CD4-positive, alpha-beta T cell treated with Interleukin-4 for 4 hours (primary cell): ENCODE data around the gene SEMG2.

Experiments used
- DNase-seq: peaks from one replicate; pipeline ENCODE4 v3.0.0-alpha.2; 2020

The SEMG2 gene

GRCh38 chr20:45235995-45236394 is 14.8 kb downstream of the SEMG2 start:
- no peak for DNase-seq

- DNase-seq, result no peak
Measured at GRCh38 chr20:45238139-45238538, 17.0 kb downstream of the SEMG2 start.

- DNase-seq, result no peak
Measured at GRCh38 chr20:45246109-45246508, 24.9 kb downstream of the SEMG2 start.

GRCh38 chr20:45247865-45248264 is 26.7 kb downstream of the SEMG2 start:
- DNase-seq, result no peak

GRCh38 chr20:45248609-45249008 is 27.4 kb downstream of the SEMG2 start:
- DNase-seq, result no peak

- DNase-seq, result no peak
Measured at GRCh38 chr20:45251884-45252560, 30.8 kb downstream of the SEMG2 start.

GRCh38 chr20:45253261-45253660 is 32.1 kb downstream of the SEMG2 start:
- DNase-seq, result no peak

GRCh38 chr20:45254383-45255262 is 33.5 kb downstream of the SEMG2 start, which contains the start of gene SLPI:
Gene SLPI, minus strand, starts transcription at chr20:45254564. Its CDS starts 21 bp downstream, at chr20:45254543.
- no peak for DNase-seq

- DNase-seq, result no peak
Measured at GRCh38 chr20:45257161-45257560, 36.0 kb downstream of the SEMG2 start.

GRCh38 chr20:45257711-45258110 is 36.5 kb downstream of the SEMG2 start:
- no peak for DNase-seq

GRCh38 chr20:45258259-45258658 is 37.1 kb downstream of the SEMG2 start:
- no peak for DNase-seq

- DNase-seq, result no peak
Measured at GRCh38 chr20:45258664-45259063, 37.5 kb downstream of the SEMG2 start.

- no peak for DNase-seq
Measured at GRCh38 chr20:45263556-45264266, 42.5 kb downstream of the SEMG2 start.

- DNase-seq, result no peak
Measured at GRCh38 chr20:45266977-45267376, 45.8 kb downstream of the SEMG2 start.

- no peak for DNase-seq
Measured at GRCh38 chr20:45268531-45268930, 47.4 kb downstream of the SEMG2 start.

- DNase-seq, result no peak
Measured at GRCh38 chr20:45269056-45269455, 47.9 kb downstream of the SEMG2 start.

- DNase-seq, result no peak
Measured at GRCh38 chr20:45269754-45270270, 48.6 kb downstream of the SEMG2 start.
